Gastroesophageal sphincter (tissue), 3 donors: ENCODE results near the gene MYOG.

ENCODE experiments used
- CTCF ChIP-seq, 4 experiments: fragments of 200-600 bp in 2 of 4; fragments of 450-650 bp in 2 of 4; sonication (generic) in 1 of 4; IDR thresholded peaks; one replicate each; pipeline ENCODE4 v1.5.1; 2017 to 2019; ENCODE audit warnings: antibody characterized with exemption in 4 of 4, mild to moderate bottlenecking in 2 of 4, moderate library complexity in 2 of 4
- EP300 ChIP-seq: sonication (generic); formaldehyde crosslinking; IDR thresholded peaks from one replicate; pipeline ENCODE4 v1.6.1; 2017; ENCODE audit warnings: antibody characterized with exemption, mild to moderate bottlenecking
- POLR2A ChIP-seq, 2 donors: fragments of 450-650 bp; IDR thresholded peaks; one replicate each; pipeline ENCODE4 v1.6.1; 2017; ENCODE audit warnings: antibody characterized with exemption in 2 of 2, mild to moderate bottlenecking in 2 of 2, moderate library complexity in 1 of 2

DNA sequence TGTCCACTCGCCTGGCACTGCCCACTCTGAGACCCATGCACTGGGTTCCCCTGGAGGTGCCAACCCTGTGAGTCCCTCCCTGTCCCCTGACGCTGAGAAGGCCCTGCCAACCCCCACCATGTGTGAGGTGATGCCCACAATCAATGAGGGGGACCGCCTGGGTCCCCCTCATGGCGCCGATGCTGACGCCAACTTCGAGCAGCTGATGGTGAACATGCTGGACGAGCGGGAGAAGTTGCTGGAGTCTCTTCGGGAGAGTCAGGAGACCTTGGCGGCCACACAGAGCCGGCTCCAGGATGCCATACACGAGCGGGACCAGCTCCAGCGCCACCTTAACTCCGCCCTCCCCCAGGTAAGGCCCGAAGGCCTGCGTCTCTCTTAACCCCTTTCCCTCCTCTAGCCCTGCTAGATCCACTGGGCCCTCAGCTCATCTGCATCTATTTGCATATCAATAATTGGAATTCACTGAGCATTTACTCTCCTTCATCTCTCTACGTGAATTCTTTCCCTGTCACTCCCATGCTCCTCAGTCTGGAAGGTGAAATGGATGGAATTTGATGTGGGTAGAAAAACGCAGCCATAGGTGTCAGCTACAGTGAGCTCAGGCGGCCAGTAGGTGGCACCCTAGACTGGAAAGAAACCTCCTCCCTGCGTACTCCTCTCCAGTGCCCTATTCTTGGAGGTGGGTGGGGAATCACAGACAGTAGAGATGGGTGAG is 46.8 kb downstream of the MYOG start:
- TF ChIP-seq CTCF (IDR thresholded peaks at IDR 0.05) (peak in 3 of 4 experiments; percentile 90 to 91 (median 90)), POLR2A (IDR thresholded peaks at IDR 0.05) (no peak), EP300 (no peak)
